Prostate gland (tissue), 2 donors: ENCODE results near the gene EPB41L4A.

Experiments used
- POLR2A ChIP-seq: fragments of 450-650 bp; IDR thresholded peaks from one replicate; pipeline ENCODE4 v1.6.1; 2016; ENCODE audit warnings: antibody characterized with exemption, mild to moderate bottlenecking
- POLR2AphosphoS5 ChIP-seq: sonication (generic); formaldehyde crosslinking; IDR thresholded peaks from one replicate; pipeline ENCODE4 v1.6.1; 2017; ENCODE audit warnings: antibody characterized with exemption
- TF ChIP-seq, protein P1 (sequence below), 4 experiments: fragments of 200-600 bp in 2 of 4; fragments of 450-650 bp in 2 of 4; sonication (generic) in 2 of 4; IDR thresholded peaks; 1 replicate in 3 of 4; 2 replicates in 1 of 4; pipeline ENCODE4 v1.5.1; 2016 to 2019; ENCODE audit warnings: antibody characterized with exemption in 4 of 4, mild to moderate bottlenecking in 2 of 4, moderate library complexity in 2 of 4

DNA sequence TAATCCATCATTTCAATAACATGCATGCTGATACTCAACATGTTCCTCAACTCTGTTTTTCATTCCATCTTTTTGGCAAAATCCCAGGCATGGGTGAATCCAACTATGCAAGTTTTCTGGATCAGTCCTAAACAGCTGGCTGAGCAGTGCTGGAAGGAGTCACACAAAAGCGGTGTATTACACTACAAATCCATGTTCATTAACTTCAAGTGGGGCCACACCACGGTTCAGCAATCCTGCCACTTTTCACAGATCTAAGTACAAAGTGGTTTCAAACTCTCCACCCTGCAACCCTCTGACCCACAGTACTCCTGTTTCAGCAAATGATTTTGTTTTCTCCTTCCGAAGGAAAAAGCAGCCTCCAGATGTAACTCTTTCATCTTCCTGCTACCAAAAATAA, 222.5 kb downstream of the EPB41L4A start:
- TF ChIP-seq, protein P1, sequence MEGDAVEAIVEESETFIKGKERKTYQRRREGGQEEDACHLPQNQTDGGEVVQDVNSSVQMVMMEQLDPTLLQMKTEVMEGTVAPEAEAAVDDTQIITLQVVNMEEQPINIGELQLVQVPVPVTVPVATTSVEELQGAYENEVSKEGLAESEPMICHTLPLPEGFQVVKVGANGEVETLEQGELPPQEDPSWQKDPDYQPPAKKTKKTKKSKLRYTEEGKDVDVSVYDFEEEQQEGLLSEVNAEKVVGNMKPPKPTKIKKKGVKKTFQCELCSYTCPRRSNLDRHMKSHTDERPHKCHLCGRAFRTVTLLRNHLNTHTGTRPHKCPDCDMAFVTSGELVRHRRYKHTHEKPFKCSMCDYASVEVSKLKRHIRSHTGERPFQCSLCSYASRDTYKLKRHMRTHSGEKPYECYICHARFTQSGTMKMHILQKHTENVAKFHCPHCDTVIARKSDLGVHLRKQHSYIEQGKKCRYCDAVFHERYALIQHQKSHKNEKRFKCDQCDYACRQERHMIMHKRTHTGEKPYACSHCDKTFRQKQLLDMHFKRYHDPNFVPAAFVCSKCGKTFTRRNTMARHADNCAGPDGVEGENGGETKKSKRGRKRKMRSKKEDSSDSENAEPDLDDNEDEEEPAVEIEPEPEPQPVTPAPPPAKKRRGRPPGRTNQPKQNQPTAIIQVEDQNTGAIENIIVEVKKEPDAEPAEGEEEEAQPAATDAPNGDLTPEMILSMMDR (IDR thresholded peaks at IDR 0.05): no peak
- no peak for TF ChIP-seq POLR2AphosphoS5
- TF ChIP-seq POLR2A: no peak
